Muscle of leg (tissue), 11 donors: ENCODE measurements around the gene ICAM1. TPM values are rescaled to one million over a fixed set of nuclear protein-coding genes. Genes with fewer than 3 reads are reported as not detected.

ENCODE experiments used
- DNase-seq: peaks from one replicate; pipeline ENCODE4 v3.0.0; 2013
- H3K27ac ChIP-seq: one replicate; pipeline ENCODE4 v1.5.1; 2013; ENCODE audit warnings: mild to moderate bottlenecking, low read length, control low read depth
- H3K27me3 ChIP-seq: one replicate; pipeline ENCODE4 v1.6.1; 2013; ENCODE audit warnings: low read length; ENCODE audit not compliant: control insufficient read depth, insufficient read depth
- H3K36me3 ChIP-seq: one replicate; pipeline ENCODE4 v1.6.1; 2013; ENCODE audit warnings: low read length; ENCODE audit not compliant: control insufficient read depth, insufficient read depth
- H3K4me1 ChIP-seq: one replicate; pipeline ENCODE4 v1.6.1; 2013; ENCODE audit warnings: low read length; ENCODE audit not compliant: control insufficient read depth, insufficient read depth
- H3K4me3 ChIP-seq: one replicate; pipeline ENCODE4 v1.5.1; 2013; ENCODE audit warnings: low read length, control low read depth
- H3K9me3 ChIP-seq: replicated peaks from 2 replicates; pipeline ENCODE4 v1.6.1; 2013; ENCODE audit warnings: low read depth, low read length; ENCODE audit not compliant: control insufficient read depth
- WGBS: methylation state at CpG from one replicate; pipeline ENCODE4 v1.1.5; 2013; ENCODE audit warnings: missing lambda C conversion rate; ENCODE audit not compliant: insufficient coverage; 5-methylcytosine and 5-hydroxymethylcytosine counted together
- polyA plus RNA-seq, 8 donors: library from polyadenylated mRNA; unstranded; fragments of 120-200 nt; gene quantifications; one replicate each; pipeline versions ENCODE4 v1.2.1 to v1.2.3, GENCODE V29; 2013; ENCODE audit warnings: inconsistent platforms in 1 of 8, low replicate concordance in 1 of 8; ENCODE audit not compliant: insufficient read length in 8 of 8, insufficient read depth in 1 of 8
- total RNA-seq: library from RNA; stranded (reverse); fragments of 120-200 nt; gene quantifications from one replicate; pipeline ENCODE4 v1.2.4, GENCODE V29; 2013

ICAM1 gene
- total and polyA plus RNA-seq, 9 donors = 4.7 to 10.1 (median 7.9) TPM

DNA sequence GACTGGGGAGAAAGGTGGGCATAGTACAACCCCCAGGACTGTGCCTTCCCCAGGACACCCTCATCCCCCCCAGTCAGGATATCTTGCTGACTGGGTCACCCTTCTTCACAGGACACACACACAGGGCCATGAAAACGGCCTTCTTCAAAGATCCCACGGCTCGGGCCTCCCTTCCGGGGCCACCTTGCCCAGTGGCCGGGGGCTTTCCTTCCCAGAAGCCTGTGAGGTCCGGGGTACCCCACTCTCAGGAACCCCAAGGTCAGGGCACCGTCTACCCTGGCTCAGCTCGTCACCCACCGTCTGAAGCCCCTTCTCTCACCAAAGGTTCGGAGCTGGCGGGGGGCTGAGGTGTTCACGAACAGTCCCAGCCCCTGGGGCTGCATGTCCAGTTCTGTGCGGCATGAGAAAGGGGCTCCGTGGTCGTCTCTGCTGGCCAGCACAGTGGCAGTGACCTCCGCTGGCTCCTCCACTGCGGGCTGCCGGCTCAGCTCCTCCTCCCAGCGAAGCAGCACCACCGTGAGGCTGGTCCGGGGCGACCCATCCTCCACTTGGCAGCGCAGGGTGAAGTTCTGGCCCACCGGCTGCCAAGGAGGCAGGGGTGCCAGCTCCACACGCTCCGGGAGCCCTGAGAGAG lies 64.5 kb downstream of the ICAM1 start:
- no peak for DNase-seq
- Histone ChIP-seq H3K4me1 (peaks cover 28% of the 10 kb centered on the region), H3K4me3 (no peak overlapping the region), H3K27me3 (no peaks in the 10 kb centered on the region), H3K9me3 (no peaks in the 10 kb centered on the region), H3K27ac (no peak overlapping the region), H3K36me3 (peaks cover 1% of the 10 kb centered on the region)
- WGBS = 58% methylated on average over 15 of the region's 26 CpGs

Other genes starting within 250 kb of the ICAM1 start
- 9.2 TPM for gene SHFL, start 184.8 kb upstream of the ICAM1 start, total RNA-seq
- 10 to 100 TPM in 5 of 8 donors, 1 to 10 TPM in 3; 8.7 to 13.9 (median 11.2) TPM for gene SHFL, start 184.8 kb upstream of the ICAM1 start, polyA plus RNA-seq
- 19.6 TPM for gene ANGPTL6, start 168.4 kb upstream of the ICAM1 start, total RNA-seq
- gene ANGPTL6, start 168.4 kb upstream of the ICAM1 start, polyA plus RNA-seq = 10 to 100 TPM in 3 of 8 donors, 1 to 10 TPM in 5; 2.4 to 23.7 (median 6.9) TPM
- gene PPAN, start 164.8 kb upstream of the ICAM1 start, total RNA-seq = 17.6 TPM
- 10 to 100 TPM; 24.0 to 32.7 (median 30.2) TPM for gene PPAN, start 164.8 kb upstream of the ICAM1 start, polyA plus RNA-seq
- 2.7 TPM for gene P2RY11, start 159.4 kb upstream of the ICAM1 start, total RNA-seq
- 10 to 100 TPM in 4 of 8 donors, 1 to 10 TPM in 4; 7.0 to 14.2 (median 10.8) TPM for gene P2RY11, start 159.4 kb upstream of the ICAM1 start, polyA plus RNA-seq
- gene EIF3G, start 151.2 kb upstream of the ICAM1 start, total RNA-seq = 299 TPM
- gene EIF3G, start 151.2 kb upstream of the ICAM1 start, polyA plus RNA-seq = 100 to 1,000 TPM; 235 to 276 (median 256) TPM
- gene DNMT1, start 76.2 kb upstream of the ICAM1 start, total RNA-seq = 28.3 TPM
- gene DNMT1, start 76.2 kb upstream of the ICAM1 start, polyA plus RNA-seq = 10 to 100 TPM; 58.4 to 83.7 (median 71.9) TPM
- gene S1PR2, start 39.8 kb upstream of the ICAM1 start, total RNA-seq = 11.2 TPM
- 10 to 100 TPM in 7 of 8 donors, 1 to 10 TPM in 1; 9.3 to 18.8 (median 12.8) TPM for gene S1PR2, start 39.8 kb upstream of the ICAM1 start, polyA plus RNA-seq
- gene MRPL4, start 18.9 kb upstream of the ICAM1 start, total RNA-seq = 23.5 TPM
- 10 to 100 TPM; 29.4 to 37.8 (median 34.5) TPM for gene MRPL4, start 18.9 kb upstream of the ICAM1 start, polyA plus RNA-seq
- 0.35 TPM for gene ICAM4, start 15.8 kb downstream of the ICAM1 start, total RNA-seq
- 1 to 10 TPM in 1 of 8 donors, under 1 TPM in 7; 0.36 to 1.2 (median 0.49) TPM for gene ICAM4, start 15.8 kb downstream of the ICAM1 start, polyA plus RNA-seq
- not detected for gene ICAM5, start 18.8 kb downstream of the ICAM1 start, total RNA-seq
- gene ICAM5, start 18.8 kb downstream of the ICAM1 start, polyA plus RNA-seq = under 1 TPM in 6 of 8 donors, not detected in 2; 0.04 to 0.61 (median 0.13) TPM
- 4.4 TPM for gene ZGLP1, start 38.7 kb downstream of the ICAM1 start, total RNA-seq
- 1 to 10 TPM; 1.9 to 5.6 (median 3.3) TPM for gene ZGLP1, start 38.7 kb downstream of the ICAM1 start, polyA plus RNA-seq
- 21.6 TPM for gene FDX2, start 44.9 kb downstream of the ICAM1 start, total RNA-seq
- 10 to 100 TPM; 16.9 to 20.0 (median 18.8) TPM for gene FDX2, start 44.9 kb downstream of the ICAM1 start, polyA plus RNA-seq
- gene RAVER1, start 62.4 kb downstream of the ICAM1 start, total RNA-seq = 4.4 TPM
- 10 to 100 TPM; 11.3 to 21.7 (median 17.6) TPM for gene RAVER1, start 62.4 kb downstream of the ICAM1 start, polyA plus RNA-seq
- gene ICAM3, start 68.5 kb downstream of the ICAM1 start, total RNA-seq = 5.7 TPM
- 1 to 10 TPM; 5.4 to 7.5 (median 5.9) TPM for gene ICAM3, start 68.5 kb downstream of the ICAM1 start, polyA plus RNA-seq
- 55.1 TPM for gene TYK2, start 109.5 kb downstream of the ICAM1 start, total RNA-seq
- gene TYK2, start 109.5 kb downstream of the ICAM1 start, polyA plus RNA-seq = 10 to 100 TPM; 54.8 to 89.6 (median 73.6) TPM
- 128 TPM for gene CDC37, start 132.4 kb downstream of the ICAM1 start, total RNA-seq
- gene CDC37, start 132.4 kb downstream of the ICAM1 start, polyA plus RNA-seq = 100 to 1,000 TPM; 133 to 166 (median 146) TPM
- gene PDE4A, start 149.4 kb downstream of the ICAM1 start, total RNA-seq = 1.2 TPM
- gene PDE4A, start 149.4 kb downstream of the ICAM1 start, polyA plus RNA-seq = 1 to 10 TPM; 2.1 to 4.0 (median 3.1) TPM
- gene KEAP1, start 232.2 kb downstream of the ICAM1 start, total RNA-seq = 55.2 TPM
- gene KEAP1, start 232.2 kb downstream of the ICAM1 start, polyA plus RNA-seq = 10 to 100 TPM; 58.2 to 75.0 (median 69.6) TPM
- 0.75 TPM for gene S1PR5, start 246.3 kb downstream of the ICAM1 start, total RNA-seq
- gene S1PR5, start 246.3 kb downstream of the ICAM1 start, polyA plus RNA-seq = 1 to 10 TPM in 5 of 8 donors, under 1 TPM in 3; 0.67 to 2.2 (median 1.4) TPM